GM12891 (cell line): ENCODE data around the gene ARHGEF7.

ENCODE experiments used
- POLR2A ChIP-seq: IDR thresholded peaks from 2 replicates; pipeline ENCODE4 v1.6.1; 2011; ENCODE audit warnings: low read depth, low read length, control low read depth
- SPI1 ChIP-seq: IDR thresholded peaks from 2 replicates; pipeline ENCODE4 v1.6.1; 2011; ENCODE audit warnings: low read depth, low read length, control low read depth

GRCh38 chr13:111267784-111268183 is 152.7 kb downstream of the ARHGEF7 start:
- no peak for TF ChIP-seq POLR2A
- no peak for TF ChIP-seq SPI1
